Testis (tissue), 3 donors: Measurements from ENCODE around the gene ZKSCAN3. TPM values are rescaled to one million over a fixed set of nuclear protein-coding genes. Genes with fewer than 3 reads are reported as not detected.
"Not testable (repeated sequence)": the region's sequence is repeated elsewhere in the genome, so short reads cannot be mapped to it uniquely, and the experiment has no call there.

ENCODE experiments used
- DNase-seq: peaks from one replicate; pipeline ENCODE4 v3.0.0-alpha.2; 2019
- H3K27ac ChIP-seq, 2 donors: fragments of 200-600 bp; sonication (generic); one replicate each; pipeline ENCODE4 v1.5.1; 2019
- H3K27me3 ChIP-seq: fragments of 200-600 bp; sonication (generic); one replicate; pipeline ENCODE4 v1.5.1; 2019
- H3K36me3 ChIP-seq: fragments of 200-600 bp; sonication (generic); one replicate; pipeline ENCODE4 v1.5.1; 2017; ENCODE audit warnings: low read depth; ENCODE audit errors: missing control alignments
- H3K4me1 ChIP-seq: fragments of 200-600 bp; sonication (generic); one replicate; pipeline ENCODE4 v1.5.1; 2019
- H3K4me3 ChIP-seq, 2 donors: fragments of 200-600 bp; sonication (generic); one replicate each; pipeline ENCODE4 v1.5.1; 2017 to 2019
- H3K9me3 ChIP-seq: fragments of 200-600 bp; sonication (generic); one replicate; pipeline ENCODE4 v1.5.1; 2017
- CTCF ChIP-seq, 3 experiments: fragments of 450-650 bp in 2 of 3; fragments of 200-600 bp in 1 of 3; sonication (generic) in 1 of 3; IDR thresholded peaks; one replicate each; pipeline ENCODE4 v1.5.1; 2016 to 2019; ENCODE audit warnings: antibody characterized with exemption in 3 of 3, mild to moderate bottlenecking in 2 of 3, moderate library complexity in 1 of 3
- POLR2A ChIP-seq: fragments of 450-650 bp; IDR thresholded peaks from one replicate; pipeline ENCODE4 v1.6.1; 2017; ENCODE audit warnings: antibody characterized with exemption, mild to moderate bottlenecking, moderate library complexity
- WGBS, 2 donors: methylation state at CpG; one replicate each; pipeline ENCODE4 v1.1.5; 2018; 5-methylcytosine and 5-hydroxymethylcytosine counted together
- intact Hi-C: fragments of 100-400 bp; cut with DNase I; formaldehyde crosslinking; loops from one replicate; pipeline ENCODE4 v1.15.1; 2023; ENCODE audit warnings: low total_unique reads
- polyA plus RNA-seq: library from polyadenylated mRNA; stranded (reverse); fragments of 350-450 nt; fragmentation: Illumina TruSeq; extraction: RNeasy Lipid Tissue Mini Kit (QIAGEN cat#74804); gene quantifications from one replicate; pipeline ENCODE4 v1.2.3, GENCODE V29; 2014; ENCODE audit warnings: low read depth, low replicate concordance; ENCODE audit not compliant: insufficient read depth
- total RNA-seq, 2 donors: library from RNA; depleted of rRNA; stranded (reverse); fragments of >200 nt; gene quantifications; one replicate each; pipeline ENCODE4 v1.2.3, GENCODE V29; 2016

Gene ZKSCAN3
- total and polyA plus RNA-seq, 3 donors from 2014 or later = 5.4 to 8.3 (median 8.1) TPM

- intact Hi-C loops = no loop called here
- H3K9me3 ChIP-seq = no peaks in the 10 kb centered on the region
- H3K4me3 ChIP-seq = no peak overlapping the region
- no peaks in the 10 kb centered on the region for H3K36me3 ChIP-seq
- H3K27ac ChIP-seq = no peak overlapping the region
- WGBS, 2 donors = 69 to 74% methylated on average over 3 of the region's 3 CpGs
- TF ChIP-seq POLR2A (no peak), CTCF (IDR thresholded peaks at IDR 0.05) (no peak)
- no peaks in the 10 kb centered on the region for H3K27me3 ChIP-seq
- peak; percentile 47 for DNase-seq
- no peaks in the 10 kb centered on the region for H3K4me1 ChIP-seq
Measured at GRCh38 chr6:28315628-28316027, 34.1 kb upstream of the ZKSCAN3 start.

GRCh38 chr6:28317866-28318265 is 31.9 kb upstream of the ZKSCAN3 start:
- 91 to 97% methylated on average over 8 of the region's 8 CpGs for WGBS, 2 donors
- H3K4me3 ChIP-seq, DNase-seq, H3K4me1 ChIP-seq, H3K27me3 ChIP-seq, H3K36me3 ChIP-seq, intact Hi-C loops, H3K9me3 ChIP-seq, H3K27ac ChIP-seq: not testable (repeated sequence)

GRCh38 chr6:28322661-28323060 is 27.1 kb upstream of the ZKSCAN3 start:
- Histone ChIP-seq H3K27ac (no peak overlapping the region), H3K4me3 (no peak overlapping the region), H3K4me1 (no peaks in the 10 kb centered on the region), H3K9me3 (no peaks in the 10 kb centered on the region), H3K27me3 (no peaks in the 10 kb centered on the region), H3K36me3 (no peaks in the 10 kb centered on the region)
- 91 to 98% methylated on average over 3 of the region's 3 CpGs for WGBS, 2 donors
- intact Hi-C loops = no loop called here
- no peak for DNase-seq
- no peak for TF ChIP-seq POLR2A
- no peak for TF ChIP-seq CTCF (IDR thresholded peaks at IDR 0.05)

GRCh38 chr6:28323813-28324424 is 25.8 kb upstream of the ZKSCAN3 start:
- WGBS, 2 donors = 100% methylated on average over 1 of the region's 1 CpG
- Histone ChIP-seq H3K4me1 (no peaks in the 10 kb centered on the region), H3K9me3 (no peaks in the 10 kb centered on the region), H3K27me3 (no peaks in the 10 kb centered on the region), H3K36me3 (no peaks in the 10 kb centered on the region), H3K4me3 (no peak overlapping the region), H3K27ac (no peak overlapping the region)
- DNase-seq = no peak
- TF ChIP-seq CTCF (IDR thresholded peaks at IDR 0.05) = no peak
- no peak for TF ChIP-seq POLR2A
- intact Hi-C loops = no loop called here

GRCh38 chr6:28326371-28326948 is 23.3 kb upstream of the ZKSCAN3 start:
- Histone ChIP-seq H3K4me1 (no peaks in the 10 kb centered on the region), H3K36me3 (no peaks in the 10 kb centered on the region), H3K27ac (no peak overlapping the region), H3K27me3 (no peaks in the 10 kb centered on the region), H3K4me3 (no peak overlapping the region), H3K9me3 (no peaks in the 10 kb centered on the region)
- no peak for DNase-seq
- 91 to 95% methylated on average over 7 of the region's 7 CpGs for WGBS, 2 donors
- intact Hi-C loops = no loop called here
- TF ChIP-seq POLR2A (no peak), CTCF (IDR thresholded peaks at IDR 0.05) (no peak)
